Measurements from ENCODE around the gene YBX3.

Gene YBX3

DNA sequence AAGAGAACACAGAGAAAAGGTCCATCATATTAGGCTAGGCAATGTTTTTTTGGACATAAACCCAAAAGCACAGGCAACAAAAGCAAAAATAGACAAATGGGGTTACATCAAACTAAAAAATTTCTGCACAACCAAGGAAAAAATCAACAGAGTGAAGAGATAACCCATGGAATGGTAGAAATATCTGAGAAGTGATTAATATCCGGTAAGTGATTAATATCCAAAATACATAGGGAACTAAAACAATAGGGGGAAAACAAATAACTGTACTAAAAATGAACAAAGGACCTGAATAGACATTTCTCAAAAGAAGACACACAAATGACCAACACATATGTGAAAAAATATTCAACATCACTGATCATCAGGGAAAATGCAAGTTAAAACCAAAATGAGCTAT, 53.6 kb downstream of the YBX3 start:
- no peak for DNase-seq (ENCODE audit: low read depth in 2 of 2)

DNA sequence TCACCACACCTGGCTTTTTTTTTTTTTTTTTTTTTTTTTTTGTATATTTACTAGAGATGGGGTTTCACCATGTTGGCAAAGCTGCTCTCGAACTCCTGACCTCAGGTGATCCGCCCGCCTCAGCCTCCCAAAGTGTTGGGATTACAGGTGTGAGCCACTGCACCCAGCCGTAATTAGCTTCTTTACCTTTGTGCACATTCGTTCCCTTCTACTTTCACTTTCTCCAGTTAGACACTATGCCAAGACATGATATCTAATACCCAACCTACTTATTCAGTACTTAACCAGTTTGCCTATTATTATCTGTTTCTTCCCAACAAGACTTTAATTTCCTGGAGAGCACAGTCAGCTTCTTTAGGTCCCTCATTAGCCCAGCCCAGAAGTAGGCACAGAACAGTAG, 54.6 kb downstream of the YBX3 start:
- DNase-seq (ENCODE audit: low read depth in 2 of 2) = no peak

DNA sequence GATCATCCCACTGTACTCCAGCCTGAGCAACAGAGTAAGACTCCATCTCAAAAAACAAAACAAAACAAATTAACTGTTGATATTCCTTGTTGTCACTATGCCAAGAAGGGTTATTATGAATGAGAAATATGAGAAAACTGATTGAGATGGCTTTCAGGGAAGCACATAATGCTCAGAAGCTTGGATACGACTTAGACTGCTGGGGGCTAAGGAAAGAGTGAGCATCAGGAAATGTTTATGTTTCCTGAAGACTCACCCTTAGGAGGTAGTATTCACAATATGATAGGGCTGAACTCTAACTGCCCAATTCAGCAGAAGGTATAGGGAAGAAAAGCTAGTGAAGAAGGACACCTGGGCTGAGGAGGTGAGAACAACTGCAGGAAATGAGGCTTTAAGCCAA, 55.5 kb downstream of the YBX3 start:
- DNase-seq (ENCODE audit: low read depth in 2 of 2) = no peak

DNA sequence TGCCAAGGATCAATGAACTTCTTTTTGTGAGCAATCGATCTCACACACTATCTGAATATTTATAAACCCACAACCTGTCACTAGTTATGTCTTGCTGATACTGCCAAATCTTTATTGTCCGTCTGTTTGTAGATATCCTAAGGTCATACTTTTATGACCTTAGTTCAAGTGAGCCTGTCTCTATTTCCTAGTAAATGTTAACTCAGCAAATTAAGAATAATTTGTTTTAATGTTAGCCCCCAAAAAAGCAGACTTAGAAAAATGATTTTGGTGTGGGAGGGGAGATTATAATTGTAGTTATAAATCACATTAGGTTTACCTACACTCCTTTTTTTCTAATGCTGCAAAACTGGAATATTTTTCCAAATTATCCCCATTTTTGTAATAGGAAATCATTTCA, 58.6 kb downstream of the YBX3 start:
- no peak for DNase-seq (ENCODE audit: low read depth in 2 of 2)

DNA sequence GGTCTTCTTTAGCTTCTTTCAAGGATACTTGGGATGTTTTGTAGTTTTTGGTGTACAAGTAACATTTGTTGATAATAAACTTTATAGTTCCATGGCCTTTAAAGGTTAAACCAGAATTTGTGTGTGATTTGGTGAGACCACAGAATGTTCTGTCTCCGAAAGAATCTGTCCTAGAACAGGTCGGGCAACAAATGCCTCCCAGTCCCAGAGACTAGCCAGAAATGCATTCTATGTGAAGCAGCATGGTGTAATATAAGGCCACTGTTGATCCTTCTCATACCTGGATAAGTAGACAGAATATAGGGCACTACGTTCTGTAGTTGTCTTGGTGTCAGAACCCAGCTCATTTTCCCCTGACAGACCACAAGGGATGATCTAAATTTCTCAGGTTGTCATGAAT, 59.3 kb downstream of the YBX3 start:
- no peak for DNase-seq (ENCODE audit: low read depth in 2 of 2)

DNA sequence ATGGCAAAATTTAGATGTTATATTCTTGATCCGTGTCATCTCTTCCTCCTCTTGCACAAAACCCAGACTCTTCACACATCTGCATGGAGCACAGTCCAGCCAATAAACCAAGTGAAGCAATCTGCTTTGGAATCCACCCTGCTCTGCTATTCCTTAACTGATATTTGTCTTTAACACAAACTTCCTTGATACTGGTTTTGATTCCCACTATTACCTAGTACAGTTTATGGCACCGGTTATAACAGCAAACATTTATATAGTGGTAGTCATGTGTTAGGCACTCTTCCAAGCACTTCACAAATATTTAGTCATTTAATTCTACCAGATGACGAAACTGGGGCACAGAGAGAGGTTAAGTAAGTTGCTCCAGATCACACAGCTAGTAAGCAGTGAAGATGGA, 61.8 kb downstream of the YBX3 start:
- DNase-seq (ENCODE audit: low read depth in 2 of 2) = no peak

DNA sequence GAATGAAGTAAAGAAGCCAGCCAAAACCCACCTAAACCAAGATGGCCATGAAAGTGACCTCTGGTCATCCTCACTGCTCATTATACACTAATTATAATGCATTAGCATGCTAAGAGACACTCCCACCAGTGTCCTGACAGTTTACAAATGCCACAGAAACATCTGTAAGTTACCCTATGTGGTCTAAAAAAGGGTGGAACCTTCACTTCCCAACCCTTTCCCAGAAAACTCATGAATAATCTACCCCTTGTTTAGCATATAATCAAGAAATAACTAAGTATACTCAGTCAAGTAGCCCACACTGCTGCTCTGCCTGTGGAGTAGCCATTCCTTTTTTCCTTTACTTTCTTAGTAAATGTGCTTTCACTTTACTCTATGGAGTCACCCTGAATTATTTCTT, 69.1 kb downstream of the YBX3 start:
- no peak for DNase-seq (ENCODE audit: low read depth in 2 of 2)

DNA sequence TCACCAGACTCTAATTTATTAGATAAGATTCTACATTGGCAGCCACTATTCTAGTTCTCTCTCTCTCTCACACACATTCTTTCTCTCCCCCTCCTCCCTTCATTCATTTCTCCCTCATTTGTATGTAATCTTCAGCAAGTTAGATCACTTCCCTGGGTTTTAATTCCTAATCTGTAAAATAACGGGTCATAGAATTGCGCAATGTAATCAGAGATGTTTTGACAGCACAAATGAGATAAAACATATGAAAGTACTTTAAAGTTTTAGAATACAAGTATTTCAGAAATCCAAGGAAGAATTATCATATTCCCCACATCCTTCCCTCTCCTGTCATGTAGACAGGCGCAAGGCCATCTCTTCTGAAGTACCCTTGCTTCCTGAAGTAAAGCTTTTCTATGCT, 70.9 kb downstream of the YBX3 start:
- no peak for DNase-seq (ENCODE audit: low read depth in 2 of 2)
